ENCODE measurements around the gene MDFI.

Gene MDFI

DNA sequence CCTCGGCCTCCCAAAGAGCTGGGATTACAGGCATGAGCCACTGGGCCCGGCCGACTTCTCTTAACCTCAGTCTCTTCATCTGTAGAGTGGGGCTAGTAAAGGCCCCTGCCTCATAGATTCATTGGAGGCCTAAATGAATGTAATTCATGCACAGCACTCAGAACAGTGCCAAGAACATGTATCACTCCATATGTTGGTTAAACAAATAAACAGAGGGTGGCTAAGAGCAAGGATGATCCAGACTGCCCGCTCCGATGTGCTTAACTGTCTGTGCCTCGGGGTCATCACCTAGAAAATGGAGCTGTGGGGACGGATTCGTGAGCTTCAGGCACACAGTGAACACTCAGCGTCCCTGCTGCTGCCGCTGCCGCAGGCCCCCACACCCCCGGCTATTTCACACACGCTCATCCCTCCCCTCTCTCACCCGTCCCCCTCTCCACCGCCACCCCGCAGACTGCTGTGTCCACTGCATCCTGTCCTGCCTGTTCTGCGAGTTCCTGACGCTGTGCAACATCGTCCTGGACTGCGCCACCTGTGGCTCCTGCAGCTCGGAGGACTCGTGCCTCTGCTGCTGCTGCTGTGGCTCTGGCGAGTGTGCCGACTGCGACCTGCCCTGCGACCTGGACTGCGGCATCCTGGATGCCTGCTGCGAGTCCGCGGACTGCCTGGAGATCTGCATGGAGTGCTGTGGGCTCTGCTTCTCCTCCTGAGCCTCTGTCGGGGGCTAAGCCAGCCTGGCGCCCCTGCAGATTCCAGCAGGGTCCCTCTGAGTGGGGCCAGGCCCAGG lies 14.8 kb downstream of the MDFI start:
- DNase-seq, result no peak

DNA sequence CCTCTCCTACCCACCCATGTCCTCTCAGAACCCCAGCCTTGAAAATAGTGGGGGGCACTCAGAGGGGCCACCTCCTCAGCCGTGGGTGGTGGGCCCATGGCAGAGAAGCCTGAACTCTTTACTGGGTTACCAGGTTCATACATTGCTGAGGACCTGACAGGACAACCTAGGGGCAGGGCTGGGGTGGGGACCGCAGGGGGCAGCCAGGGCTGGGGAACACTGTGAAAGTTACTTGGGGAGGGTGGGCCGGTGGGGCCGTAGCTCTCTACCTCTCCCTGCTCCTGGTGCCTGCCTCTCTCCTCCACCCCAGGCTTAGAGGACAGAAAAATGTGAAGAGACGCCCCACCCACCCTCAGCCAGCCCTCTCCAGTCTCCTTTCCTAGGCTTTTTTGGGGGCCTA lies 15.4 kb downstream of the MDFI start:
- DNase-seq, result no peak

DNA sequence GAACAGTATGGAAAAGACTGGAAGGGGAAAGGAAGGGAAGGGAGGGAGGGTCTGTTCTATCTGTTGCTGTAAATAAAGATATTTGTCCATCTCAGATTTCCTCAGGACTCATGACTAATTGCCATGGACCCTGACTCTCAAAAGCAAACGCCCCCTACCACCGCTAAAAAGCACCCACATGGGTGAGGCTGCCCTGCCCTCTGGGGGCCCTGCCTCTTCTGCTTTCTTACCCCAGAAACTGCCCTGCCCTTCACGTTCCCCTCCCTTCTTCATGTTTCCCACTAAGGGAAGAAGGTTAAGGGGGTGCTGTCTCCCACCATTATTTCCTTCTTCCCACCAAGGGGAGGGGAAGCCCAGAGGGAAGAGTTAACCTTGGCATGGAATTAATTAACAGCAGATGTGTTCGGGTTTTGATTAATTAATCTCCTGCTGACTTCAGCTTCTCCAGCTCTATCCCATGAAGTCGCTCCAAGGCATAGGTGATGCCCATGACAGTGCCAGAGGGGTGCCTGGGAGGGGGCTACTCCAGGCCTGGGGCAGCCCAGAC lies 16.0 kb downstream of the MDFI start:
- no peak for DNase-seq

DNA sequence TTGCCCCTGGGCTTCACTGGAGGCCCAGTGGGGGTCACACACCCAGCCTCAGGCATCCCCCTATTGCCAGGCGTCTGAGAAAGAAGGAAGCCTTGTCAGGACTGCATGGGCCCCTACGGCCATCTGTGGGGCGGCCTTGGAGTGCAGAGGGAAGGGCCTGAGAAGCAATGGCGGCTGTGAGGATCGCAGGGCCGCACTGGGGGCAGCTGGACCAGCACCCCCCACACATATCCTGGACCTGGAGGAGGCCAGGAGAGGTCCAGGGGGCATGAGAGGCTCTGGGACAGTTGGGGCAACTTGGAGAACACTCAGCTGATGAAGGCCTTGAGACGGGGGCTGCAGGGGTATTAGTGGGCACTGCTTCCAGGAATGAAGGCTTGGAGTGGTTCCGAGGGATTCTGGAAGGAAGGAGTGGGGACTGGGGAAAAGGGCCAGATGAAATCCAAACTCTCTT lies 16.5 kb downstream of the MDFI start:
- no peak for DNase-seq

DNA sequence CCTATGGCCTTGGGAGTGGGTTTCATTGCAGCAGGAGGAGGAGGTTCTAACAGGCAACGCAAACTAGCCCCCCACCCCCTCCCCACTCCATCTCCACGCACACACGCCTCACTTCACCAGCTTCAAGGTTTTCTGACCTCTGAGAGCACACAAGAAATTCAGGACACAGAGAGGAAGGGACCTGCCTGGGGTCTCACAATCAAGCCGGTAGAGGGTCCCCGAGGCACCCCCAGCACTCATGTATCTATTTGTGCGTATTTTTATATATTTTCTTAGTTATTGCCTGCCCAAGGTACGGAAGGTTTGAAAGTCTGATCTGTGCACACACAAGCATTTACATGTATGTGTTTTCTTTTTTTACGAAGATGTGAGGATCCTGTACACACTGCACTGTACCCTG lies 16.9 kb downstream of the MDFI start:
- DNase-seq, result no peak

DNA sequence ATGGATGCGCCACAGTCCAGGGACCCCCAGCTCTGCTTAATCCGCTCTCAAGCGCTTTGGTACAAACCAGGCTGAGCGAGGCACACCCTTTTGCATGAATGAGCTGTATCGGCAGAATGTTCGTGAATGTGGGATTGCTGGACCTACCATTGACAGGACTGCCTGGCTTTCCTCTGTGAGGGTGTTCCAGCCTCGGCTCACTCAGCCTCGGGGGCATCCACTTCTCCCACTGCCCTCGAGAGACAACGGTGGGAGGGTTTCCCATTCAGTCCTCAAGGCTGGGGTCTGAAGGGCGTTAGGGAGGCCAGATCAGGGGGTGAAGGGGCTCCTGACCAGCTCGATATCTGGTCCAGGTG lies 17.4 kb downstream of the MDFI start:
- DNase-seq, result no peak

DNA sequence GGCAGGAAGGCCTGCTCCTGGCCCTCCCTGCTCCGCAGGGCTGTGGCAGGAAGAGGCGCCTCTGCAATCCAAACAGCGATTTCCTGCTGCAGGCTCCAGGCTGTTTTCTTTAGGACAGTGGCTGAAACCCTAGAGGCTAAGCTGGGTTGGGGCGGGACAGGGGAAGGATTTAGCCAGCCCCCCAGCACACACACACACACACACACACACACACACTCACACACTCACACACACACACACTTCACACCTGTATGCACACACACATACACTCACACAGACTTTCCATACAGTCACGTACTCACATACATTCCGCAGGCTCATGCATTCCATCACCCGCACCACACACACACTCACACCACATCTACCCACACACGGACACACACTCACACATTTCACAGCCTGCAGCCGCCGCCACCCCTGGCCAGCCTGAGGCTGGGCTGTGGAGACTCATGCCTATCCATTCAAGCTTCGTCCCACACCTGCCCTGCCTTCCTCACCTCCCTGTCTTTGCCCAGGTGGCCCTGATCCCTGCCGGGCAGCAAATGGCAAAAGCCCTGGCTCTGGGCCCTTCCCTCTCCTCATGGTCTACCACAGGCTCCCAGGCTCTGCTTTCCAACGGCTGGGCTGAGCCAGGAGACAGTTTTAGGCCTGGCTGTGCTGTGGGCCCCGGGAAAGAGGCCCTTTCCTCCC lies 17.9 kb downstream of the MDFI start:
- DNase-seq, result no peak

DNA sequence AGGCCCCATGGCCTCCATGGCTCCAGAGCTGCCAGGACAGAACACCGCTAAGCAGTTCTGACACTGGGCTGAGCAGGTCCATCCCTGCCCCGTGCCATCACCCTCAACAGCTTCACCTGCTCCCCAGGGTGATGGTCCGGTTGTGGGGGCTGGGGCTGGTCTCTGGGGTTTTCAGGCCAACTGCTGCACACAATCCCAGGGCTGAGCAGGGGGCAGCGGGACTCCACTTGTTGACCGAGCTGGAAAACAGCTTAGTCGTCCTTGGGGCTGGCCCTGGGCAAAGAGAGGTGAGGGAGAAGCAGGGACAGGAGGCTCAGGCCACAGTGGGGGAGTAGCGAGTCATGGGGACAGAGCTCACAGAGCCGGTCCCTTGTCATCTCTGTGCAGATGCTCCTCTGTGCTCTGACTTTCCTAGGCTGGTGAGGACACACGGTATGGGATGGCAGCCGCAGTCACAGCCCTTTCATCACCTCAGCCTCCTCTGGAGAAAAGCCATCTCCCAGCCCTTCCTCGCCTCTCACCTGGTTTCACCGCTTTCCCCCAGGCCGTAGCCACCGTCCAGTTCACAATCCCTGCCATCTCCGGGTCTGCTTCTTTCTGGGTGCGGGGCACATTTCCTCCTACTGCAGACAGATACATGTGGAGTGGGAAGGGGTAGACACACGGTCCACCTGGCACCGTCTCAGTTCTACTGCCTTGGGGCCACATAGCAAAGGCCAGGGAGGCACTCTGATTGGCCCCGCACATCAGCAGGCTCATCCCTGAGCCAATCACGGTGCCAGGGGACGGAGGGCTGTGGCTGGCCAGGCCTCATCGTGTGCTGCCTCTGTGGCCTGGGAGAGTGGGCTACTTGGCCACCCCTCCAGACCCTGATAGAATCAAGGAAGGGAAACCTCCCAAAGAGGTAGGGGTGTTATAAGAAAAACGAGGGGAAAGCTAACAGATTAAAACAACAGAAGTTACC lies 19.1 kb downstream of the MDFI start:
- DNase-seq, result no peak

DNA sequence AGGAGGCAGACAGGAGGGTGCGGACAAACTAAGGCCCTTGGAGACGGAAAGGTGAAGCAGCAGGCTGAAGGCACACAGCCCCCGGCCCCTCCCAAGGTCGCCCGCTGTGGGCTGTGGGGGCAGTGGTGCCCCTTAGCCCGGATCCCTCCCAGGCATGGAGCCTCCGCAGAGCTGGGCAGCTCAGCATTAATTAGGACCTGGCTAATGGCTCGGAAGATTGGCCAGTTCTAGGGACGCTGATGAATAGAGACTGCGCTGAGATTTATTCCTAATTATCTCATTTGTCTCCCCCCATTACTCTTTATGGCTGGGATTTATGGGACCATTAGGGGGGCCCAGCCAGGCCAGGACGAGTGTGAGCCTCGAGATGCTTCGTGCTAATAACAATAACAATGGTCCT lies 20.4 kb downstream of the MDFI start:
- DNase-seq, result no peak

DNA sequence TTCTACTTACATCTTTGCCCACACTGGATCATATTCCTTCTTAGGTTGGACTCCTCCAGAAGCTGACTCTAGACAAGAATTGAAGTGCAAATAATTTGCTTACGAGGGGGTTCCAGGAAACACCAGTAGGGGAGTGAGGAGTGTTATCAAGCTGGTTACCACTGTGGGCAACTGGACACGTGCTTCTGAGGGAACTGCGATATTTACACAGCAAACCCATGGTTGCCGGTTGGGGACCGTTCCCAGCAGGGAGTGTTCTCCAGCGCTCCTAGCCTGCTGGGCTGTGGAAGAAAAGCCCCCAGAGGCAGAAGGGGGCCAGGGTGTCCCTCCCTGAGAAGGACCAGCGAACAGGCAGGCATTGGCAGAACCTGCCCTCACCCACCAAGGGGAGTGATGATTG lies 21.7 kb downstream of the MDFI start:
- DNase-seq, result no peak

DNA sequence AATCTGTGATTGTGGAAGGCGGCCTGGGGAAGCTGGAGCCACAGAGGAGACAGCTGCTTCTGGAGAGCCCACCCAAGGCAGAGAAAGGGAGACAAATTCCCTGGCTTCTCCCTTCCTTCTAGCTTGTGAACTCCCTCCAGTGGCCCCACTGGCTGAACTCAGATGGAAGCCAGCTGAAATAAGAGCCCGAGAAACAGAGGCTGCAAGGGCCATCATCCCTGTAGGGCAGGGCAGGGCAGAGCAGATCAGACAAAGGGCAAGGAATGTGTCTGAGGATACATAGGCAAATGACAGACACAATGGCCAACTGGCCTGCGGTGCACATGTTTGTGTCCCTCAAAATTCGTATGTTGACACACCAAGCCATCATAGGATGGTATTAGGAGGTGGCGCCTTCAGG lies 25.3 kb downstream of the MDFI start:
- DNase-seq, result no peak

DNA sequence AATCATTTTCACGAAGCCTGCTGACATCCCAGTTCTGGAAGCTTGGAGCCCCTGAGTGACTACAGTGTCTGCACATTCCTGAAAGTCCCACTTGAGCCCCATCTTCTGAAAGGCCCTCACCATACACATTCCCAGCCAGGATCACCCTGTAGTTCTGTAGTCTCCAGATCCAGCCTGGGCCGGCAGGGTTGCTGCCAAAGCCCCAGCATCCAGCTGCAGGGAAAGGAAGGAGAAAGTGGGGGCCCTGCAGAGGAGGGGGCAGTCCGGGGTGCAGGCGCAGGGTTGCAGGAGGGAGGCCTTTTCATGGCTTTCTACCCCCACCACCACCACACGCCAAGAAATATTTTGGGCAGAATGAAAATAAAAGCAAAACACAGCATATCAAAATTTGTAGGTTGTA lies 26.0 kb downstream of the MDFI start:
- no peak for DNase-seq

DNA sequence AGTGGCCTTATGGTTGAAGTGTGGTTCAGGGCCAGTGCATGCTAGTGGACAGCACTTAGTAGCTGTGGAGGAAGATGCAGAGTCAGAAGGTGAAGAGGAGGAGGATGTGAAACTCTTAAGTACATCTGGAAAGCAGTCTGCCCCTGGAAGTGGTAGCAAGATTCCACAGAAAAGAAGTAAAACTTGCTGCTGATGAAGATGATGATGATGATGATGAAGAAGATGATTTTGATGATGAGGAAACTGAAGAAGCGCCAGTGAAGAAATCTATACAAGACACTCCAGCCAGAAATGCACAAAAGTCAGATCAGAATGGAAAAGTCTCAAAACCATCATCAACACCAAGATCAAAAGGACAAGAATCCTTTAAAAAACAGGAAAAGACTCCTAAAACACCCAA lies 28.9 kb downstream of the MDFI start:
- DNase-seq, result no peak

DNA sequence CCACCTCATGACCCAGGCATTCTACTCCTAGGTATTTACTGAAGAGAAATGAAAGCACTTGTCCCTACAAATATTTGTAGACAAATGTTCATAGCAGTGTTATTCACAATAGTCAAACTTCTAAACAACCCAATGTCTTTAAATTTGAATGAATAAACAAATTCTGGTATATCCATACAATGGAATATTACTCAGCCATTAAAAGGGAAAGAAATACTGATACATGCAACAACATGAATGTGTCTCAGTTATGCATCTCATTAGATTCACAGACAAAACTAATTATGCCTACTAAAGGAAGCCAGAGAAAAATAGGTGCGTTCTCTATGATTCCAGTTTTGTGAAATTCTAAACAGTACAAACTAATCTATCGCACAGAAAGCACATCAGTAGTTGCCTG lies 30.7 kb downstream of the MDFI start:
- no peak for DNase-seq

DNA sequence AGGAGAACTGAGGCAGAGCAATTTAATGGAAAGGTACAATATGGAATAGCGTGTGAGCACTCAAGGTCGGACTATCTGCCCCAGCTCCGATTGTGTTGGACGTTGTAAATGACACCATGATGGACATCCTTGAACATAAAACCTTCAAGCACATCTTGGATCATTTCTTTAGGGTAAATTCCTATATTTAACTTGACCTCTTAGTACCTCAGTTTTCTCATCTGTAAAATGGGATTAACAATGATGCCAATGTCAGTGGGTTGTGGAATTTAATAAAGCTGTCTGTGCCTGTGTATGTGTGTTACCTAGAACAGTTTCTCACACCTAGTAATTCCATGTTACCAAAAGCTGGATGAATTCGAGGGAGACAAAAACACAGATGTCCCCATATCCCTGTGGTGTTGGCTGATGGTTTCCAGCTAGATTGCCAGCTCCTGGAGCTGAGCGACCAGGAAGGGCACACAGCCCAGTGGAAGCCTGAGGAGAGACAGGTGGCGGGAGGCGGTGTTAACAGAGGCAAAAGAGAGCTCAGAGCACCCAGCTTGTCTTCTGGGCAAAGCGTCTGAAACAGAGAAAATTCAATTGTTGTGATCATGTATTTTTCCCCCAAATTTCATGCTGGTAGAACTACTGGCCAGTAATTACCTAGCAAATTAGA lies 32.6 kb downstream of the MDFI start:
- no peak for DNase-seq

DNA sequence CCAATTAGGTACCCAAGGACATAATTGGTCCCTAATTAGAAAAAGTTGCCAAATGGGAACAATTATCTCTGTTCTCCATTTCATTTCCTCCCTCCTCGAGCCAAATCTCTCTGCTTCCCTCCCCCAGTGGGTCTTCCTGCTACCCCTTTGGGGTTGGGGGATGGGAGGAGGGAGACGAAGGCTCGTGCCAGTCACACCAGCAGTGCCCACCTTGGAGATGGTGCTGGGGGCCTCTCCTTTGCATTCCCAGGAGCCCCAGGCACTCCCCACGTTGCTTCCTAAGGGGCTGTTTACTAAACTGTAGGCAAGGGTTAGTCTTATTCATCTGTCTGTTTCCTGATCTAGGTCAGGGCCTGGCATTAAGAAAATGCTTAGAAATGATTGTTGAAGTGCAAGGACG lies 33.1 kb downstream of the MDFI start:
- DNase-seq, result no peak

DNA sequence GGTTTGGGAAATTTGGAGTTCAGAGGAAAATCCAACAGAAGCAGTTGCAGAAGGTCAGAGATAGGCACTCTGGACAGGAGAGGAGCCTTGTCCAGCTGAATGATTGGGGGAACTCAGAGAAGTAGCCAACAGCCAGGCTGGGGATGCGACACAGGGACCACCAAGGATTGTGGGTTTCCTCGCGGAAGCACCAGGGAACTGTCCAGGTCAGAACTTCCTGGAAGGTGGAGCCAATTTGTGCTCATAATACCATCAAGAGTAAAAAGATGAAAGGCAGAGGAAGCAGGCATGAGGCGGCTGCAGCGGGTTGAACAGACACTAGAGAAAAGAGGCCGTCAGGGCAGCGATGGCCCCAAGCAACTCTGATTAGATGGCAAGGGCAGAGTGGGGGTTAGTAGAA lies 33.7 kb downstream of the MDFI start:
- no peak for DNase-seq

DNA sequence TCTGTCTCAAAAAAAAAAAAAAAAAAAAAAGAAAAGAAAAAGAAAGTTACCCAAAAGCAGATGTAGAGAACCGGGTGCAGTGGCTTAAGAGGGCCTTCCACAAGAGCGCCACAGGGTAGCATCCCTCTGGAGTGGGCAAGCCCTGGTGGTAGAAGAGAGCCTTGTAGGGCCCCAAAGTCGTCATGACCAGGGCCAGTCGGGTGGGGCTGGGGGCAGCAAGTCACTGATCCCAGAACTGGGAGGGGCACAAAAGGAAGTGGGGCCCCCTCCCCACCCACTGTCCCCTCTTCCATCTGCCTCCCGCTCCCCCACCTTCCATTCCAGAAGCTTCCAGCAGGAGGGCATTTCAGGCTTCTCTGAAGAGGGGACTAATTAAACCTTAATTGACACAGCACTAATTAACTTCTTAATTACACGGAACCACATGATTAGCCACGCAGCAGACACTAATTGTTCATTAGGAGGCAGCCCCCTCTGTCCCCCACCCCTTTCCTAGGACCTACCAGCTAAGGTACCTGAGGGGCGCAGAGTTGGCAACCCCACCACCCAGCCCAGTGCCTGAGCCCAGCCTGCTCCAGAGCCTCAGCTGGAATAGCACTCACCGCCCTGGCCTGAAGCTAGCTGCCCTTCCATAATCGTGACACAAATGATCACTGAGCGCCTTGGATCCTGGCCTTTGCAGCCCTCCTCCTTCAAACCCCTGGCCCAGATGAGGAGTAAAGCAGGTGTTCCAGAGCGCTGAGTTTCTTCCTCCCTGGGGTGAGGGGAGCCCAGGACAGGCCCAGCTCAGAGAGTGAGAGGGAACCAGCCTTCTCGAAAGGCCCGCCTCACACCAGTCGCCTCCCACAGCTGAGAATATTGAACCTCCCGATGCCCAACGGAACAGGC lies 34.8 kb downstream of the MDFI start:
- DNase-seq, result peak; percentile 55

DNA sequence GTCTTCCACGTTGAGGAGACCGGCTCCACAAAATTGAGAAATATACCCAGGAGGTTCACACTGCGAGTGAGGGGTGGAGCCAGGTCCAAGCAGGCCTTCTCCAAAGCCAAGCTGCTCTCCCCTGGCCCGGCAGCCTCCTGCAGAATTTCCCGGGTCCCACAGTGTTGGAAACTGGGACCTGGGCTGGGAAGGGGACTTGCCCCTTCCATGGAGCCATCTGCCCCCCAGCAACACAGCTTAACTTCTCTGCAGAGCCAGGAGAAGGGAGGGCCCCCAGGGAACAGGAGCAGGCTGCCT lies 35.4 kb downstream of the MDFI start:
- peak; percentile 12 for DNase-seq

DNA sequence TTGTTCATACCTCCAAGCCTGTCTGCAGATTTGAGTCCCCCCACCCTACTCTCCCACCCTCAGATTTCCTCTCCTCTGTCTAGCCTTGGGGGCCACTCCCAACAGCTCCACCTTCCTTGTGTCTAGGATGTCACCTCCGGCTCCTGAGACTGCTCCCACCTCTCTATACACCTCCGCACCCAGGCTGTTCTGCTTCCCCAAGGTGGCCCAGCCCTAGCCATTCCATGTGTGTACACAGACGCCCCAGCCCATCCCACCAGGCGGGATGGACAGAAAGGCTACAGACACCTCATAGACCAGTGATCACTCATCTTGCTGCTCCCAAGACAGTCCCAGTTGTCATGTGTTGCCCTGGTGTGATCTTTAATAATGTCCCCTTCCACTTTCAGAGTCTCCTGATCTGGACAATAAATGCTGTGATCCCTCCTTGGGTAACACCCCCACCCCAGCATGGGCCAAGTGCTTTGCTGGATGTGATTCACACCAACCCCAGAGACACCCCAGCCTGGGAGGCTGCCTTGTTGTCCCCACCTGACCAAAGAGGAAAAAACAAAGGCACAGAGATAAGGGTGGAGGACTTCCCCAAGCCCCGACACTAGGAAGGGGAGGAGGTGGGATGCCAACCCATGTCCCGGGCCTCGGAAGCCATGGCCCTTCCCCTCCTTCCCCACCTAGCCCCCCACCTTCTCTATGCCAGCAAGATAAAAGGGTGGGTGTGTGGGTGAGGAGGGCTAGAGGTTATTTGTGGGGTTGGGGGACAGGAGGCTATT lies 36.1 kb downstream of the MDFI start:
- peak; percentile 45 for DNase-seq

DNA sequence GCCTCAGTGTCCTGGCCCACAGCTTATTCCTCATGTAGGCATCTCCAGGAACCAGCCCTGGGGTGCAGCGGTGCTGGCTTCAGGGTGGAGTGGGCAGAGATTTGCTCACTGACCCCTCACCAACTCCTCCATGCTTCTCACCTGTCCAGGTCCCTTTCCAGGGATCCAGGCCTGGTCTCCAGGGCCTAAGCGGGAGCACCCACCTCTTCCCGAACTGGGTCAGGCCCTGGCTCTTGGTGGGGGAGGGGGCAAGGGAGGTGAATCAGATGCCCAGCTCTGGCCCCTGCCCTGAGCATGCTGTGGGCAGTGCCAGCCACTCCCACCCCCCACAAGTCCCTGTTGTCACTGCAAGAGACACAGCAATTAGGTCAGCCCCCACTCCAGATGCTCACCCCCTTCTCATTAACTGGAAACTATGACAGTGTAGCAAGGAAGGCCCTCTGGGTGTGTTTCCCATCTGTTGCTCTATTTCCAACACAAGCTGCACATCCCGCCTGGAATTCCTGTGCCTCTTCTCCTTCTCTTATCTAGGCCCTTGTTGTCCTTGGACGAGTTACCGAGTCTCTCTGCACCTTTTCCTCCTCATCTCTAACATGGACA lies 37.0 kb downstream of the MDFI start:
- peak; percentile 38 for DNase-seq
